Upper lobe of left lung (tissue), 4 donors: ENCODE data around the gene SGF29.
A peak's percentile ranks its signal among the peaks of the same experiment; 100 is the strongest.

ENCODE experiments used
- CTCF ChIP-seq, 6 experiments: fragments of 450-650 bp in 4 of 6; fragments of 200-600 bp in 2 of 6; sonication (generic) in 2 of 6; IDR thresholded peaks; one replicate each; pipeline ENCODE4 v1.5.1; 2016 to 2019; ENCODE audit warnings: antibody characterized with exemption in 6 of 6
- EP300 ChIP-seq, 4 donors: sonication (generic); formaldehyde crosslinking; IDR thresholded peaks; one replicate each; pipeline ENCODE4 v1.5.1; 2017; ENCODE audit warnings: antibody characterized with exemption in 4 of 4, control low read depth in 2 of 4
- POLR2A ChIP-seq, 4 donors: fragments of 450-650 bp; IDR thresholded peaks; one replicate each; pipeline ENCODE4 v1.5.1; 2016 to 2017; ENCODE audit warnings: antibody characterized with exemption in 4 of 4, mild to moderate bottlenecking in 2 of 4
- POLR2AphosphoS5 ChIP-seq, 2 donors: sonication (generic); formaldehyde crosslinking; IDR thresholded peaks; one replicate each; pipeline ENCODE4 v1.5.1; 2017; ENCODE audit warnings: antibody characterized with exemption in 2 of 2

- no peak for TF ChIP-seq CTCF (IDR thresholded peaks at IDR 0.05)
- peak in 2 of 4 donors; percentile 29 to 72 for TF ChIP-seq POLR2A (IDR thresholded peaks at IDR 0.05)
- peak; percentile 54 to 78 for TF ChIP-seq POLR2AphosphoS5 (IDR thresholded peaks at IDR 0.05)
- TF ChIP-seq EP300 (IDR thresholded peaks at IDR 0.05): peak in 3 of 4 donors; percentile 75 to 80 (median 76)
Measured at GRCh38 chr16:28531777-28532744, 21.7 kb upstream of the SGF29 start.
